Erythroblast (primary cell): Measurements from ENCODE around the gene SHROOM4.

Experiments used
- GATA1 ChIP-seq: IDR thresholded peaks from 2 replicates; pipeline ENCODE4 v1.6.1; 2011; ENCODE audit warnings: low read depth, mild to moderate bottlenecking, control low read depth, low read length, moderate library complexity
- POLR2A ChIP-seq: IDR thresholded peaks from 2 replicates; pipeline ENCODE4 v1.6.1; 2011; ENCODE audit warnings: mild to moderate bottlenecking, low read length

DNA sequence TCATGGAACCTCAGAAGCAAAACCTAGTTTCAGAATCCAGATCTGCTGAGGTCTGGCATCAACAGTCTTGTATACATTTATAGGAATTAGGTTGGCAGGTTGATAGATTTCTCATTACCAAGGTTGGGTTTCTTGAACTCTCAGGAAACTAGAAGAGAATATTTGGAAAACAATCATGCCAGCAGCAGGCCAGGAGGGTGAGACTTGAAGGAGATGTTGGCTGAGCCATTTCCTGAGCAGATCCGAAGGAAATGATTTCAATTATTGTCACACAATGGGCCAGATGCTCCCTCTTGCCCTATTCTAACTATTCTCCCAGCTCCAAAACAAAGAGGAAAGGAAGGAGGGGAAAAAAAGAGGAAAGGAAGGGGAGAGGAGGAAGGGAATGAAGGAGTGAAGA, 45.2 kb downstream of the SHROOM4 start:
- TF ChIP-seq POLR2A (no peak), GATA1 (no peak)
